Measurements from ENCODE around the gene UBTD1. TPM values are rescaled to one million over a fixed set of nuclear protein-coding genes. Genes with fewer than 3 reads are reported as not detected.
A peak's percentile ranks its signal among the peaks of the same experiment; 100 is the strongest.

UBTD1 gene
- total RNA-seq, 1 experiment from 2014 or later = 19.0 TPM

DNA sequence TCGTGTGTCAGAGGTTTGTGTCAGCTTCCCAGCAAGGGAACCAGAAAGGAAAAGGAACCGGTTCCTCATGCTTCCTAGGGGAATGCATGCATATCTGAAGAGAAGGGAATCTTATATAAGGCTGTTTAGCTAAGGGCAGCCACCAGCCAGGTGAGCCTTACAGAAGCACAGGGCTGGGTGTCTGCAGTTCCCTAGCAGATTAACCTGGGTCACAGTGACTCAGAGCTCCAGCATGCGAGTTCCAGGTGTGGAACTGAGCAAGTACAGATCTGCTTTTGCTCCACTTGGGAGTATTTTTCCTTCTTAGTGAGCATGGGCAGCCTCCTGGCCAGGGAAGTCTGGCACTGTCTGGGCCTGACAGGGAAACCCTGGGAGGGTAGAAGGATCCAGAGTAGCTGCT is 72.9 kb downstream of the UBTD1 start:
- H3T11ph ChIP-seq (ENCODE audit: low read length) = no peak overlapping the region
- H3K18ac ChIP-seq (ENCODE audit: insufficient read length, low read depth, low read length) = no peak overlapping the region
- H3K4me3 Mint-ChIP-seq = no peak overlapping the region
- DNase-seq = no peak
- no peak overlapping the region for H3K9ac ChIP-seq (ENCODE audit: extremely low read depth, insufficient read length, low read length)
- no peaks in the 10 kb centered on the region for H3K79me1 ChIP-seq (ENCODE audit: insufficient read depth, low read depth, low read length, poor library complexity, severe bottlenecking)
- no peak overlapping the region for H3K56ac ChIP-seq (ENCODE audit: insufficient read length, low read depth, low read length)
- H3K23ac ChIP-seq (ENCODE audit: insufficient read length, low read depth, low read length) = no peak overlapping the region
- no peaks in the 10 kb centered on the region for H3K9me3 ChIP-seq (ENCODE audit: control insufficient read depth, low read depth, low read length)
- no peaks in the 10 kb centered on the region for H3K79me2 ChIP-seq (ENCODE audit: insufficient read depth, low read length)
- no peaks in the 10 kb centered on the region for H4K20me1 ChIP-seq (ENCODE audit: control insufficient read depth, insufficient read depth, insufficient read length)
- peaks cover 11 to 13% of the 10 kb centered on the region in 2 experiments for H3K4me1 Mint-ChIP-seq
- H3K27ac ChIP-seq (ENCODE audit: insufficient read length, low read depth, low read length) = no peak overlapping the region
- no peak overlapping the region for H3K4me2 ChIP-seq (ENCODE audit: insufficient read depth, insufficient read length, low read length)
- no peak overlapping the region for H3K4ac ChIP-seq (ENCODE audit: low read depth, low read length)
- no peaks in the 10 kb centered on the region for H3K9me3 Mint-ChIP-seq
- H3K36me3 Mint-ChIP-seq (ENCODE audit: insufficient read depth in 1 of 3, low read depth in 3 of 3) = peaks cover 0 to 12% (median 0%) of the 10 kb centered on the region in 3 experiments; a peak in 3 of 7 replicates
- H3K23me2 ChIP-seq (ENCODE audit: insufficient read length, low read depth, low read length, poor library complexity, severe bottlenecking) = no peaks in the 10 kb centered on the region
- no peaks in the 10 kb centered on the region for H3K4me1 ChIP-seq (ENCODE audit: insufficient read depth, low read length)
- no peaks in the 10 kb centered on the region for H3K27me3 Mint-ChIP-seq (ENCODE audit: low read depth)
- no peak overlapping the region for H2BK20ac ChIP-seq (ENCODE audit: low read depth, low read length, poor library complexity, severe bottlenecking)
- H3K27ac Mint-ChIP-seq = peak overlapping the region in 1 of 3 experiments; percentile 51; a peak in 1 of 7 replicates
- H4K91ac ChIP-seq (ENCODE audit: insufficient read length, low read depth, low read length) = no peak overlapping the region
- no peak overlapping the region for H2BK120ac ChIP-seq (ENCODE audit: low read depth, low read length, poor library complexity, severe bottlenecking)
- H4K5ac ChIP-seq (ENCODE audit: insufficient read length, low read depth, low read length) = no peak overlapping the region
- no peaks in the 10 kb centered on the region for H3K27me3 ChIP-seq (ENCODE audit: insufficient read depth, low read length)
- no peak overlapping the region for H2BK5ac ChIP-seq (ENCODE audit: insufficient read length, low read length)
- H4K8ac ChIP-seq (replicated peaks; ENCODE audit: insufficient read length, low read depth, low read length) = no peak overlapping the region
- no peak overlapping the region for H3K14ac ChIP-seq (ENCODE audit: insufficient read depth, low read length)
- H2AFZ ChIP-seq (ENCODE audit: low read length) = no peak overlapping the region
- TF ChIP-seq, protein P1, sequence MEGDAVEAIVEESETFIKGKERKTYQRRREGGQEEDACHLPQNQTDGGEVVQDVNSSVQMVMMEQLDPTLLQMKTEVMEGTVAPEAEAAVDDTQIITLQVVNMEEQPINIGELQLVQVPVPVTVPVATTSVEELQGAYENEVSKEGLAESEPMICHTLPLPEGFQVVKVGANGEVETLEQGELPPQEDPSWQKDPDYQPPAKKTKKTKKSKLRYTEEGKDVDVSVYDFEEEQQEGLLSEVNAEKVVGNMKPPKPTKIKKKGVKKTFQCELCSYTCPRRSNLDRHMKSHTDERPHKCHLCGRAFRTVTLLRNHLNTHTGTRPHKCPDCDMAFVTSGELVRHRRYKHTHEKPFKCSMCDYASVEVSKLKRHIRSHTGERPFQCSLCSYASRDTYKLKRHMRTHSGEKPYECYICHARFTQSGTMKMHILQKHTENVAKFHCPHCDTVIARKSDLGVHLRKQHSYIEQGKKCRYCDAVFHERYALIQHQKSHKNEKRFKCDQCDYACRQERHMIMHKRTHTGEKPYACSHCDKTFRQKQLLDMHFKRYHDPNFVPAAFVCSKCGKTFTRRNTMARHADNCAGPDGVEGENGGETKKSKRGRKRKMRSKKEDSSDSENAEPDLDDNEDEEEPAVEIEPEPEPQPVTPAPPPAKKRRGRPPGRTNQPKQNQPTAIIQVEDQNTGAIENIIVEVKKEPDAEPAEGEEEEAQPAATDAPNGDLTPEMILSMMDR (conservative IDR thresholded peaks at IDR 0.05) = no peak
- H2AK5ac ChIP-seq (ENCODE audit: insufficient read length, low read length) = no peak overlapping the region
- H2BK15ac ChIP-seq (ENCODE audit: low read depth, low read length) = no peak overlapping the region
- no CpG with 5 or more reads among the region's 3 CpGs for WGBS (ENCODE audit: extremely low coverage, insufficient read length, low lambda C conversion rate)
- H2BK12ac ChIP-seq (ENCODE audit: insufficient read length, low read depth, low read length) = no peak overlapping the region
